Measurements from ENCODE around the gene NATD1.
A peak's percentile ranks its signal among the peaks of the same experiment; 100 is the strongest.

The NATD1 gene

GRCh38 chr17:21289902-21290571 is 36.8 kb upstream of the NATD1 start:
- FAIRE-seq (no peak), DNase-seq (ENCODE audit: low spot score) (no peak)

DNA sequence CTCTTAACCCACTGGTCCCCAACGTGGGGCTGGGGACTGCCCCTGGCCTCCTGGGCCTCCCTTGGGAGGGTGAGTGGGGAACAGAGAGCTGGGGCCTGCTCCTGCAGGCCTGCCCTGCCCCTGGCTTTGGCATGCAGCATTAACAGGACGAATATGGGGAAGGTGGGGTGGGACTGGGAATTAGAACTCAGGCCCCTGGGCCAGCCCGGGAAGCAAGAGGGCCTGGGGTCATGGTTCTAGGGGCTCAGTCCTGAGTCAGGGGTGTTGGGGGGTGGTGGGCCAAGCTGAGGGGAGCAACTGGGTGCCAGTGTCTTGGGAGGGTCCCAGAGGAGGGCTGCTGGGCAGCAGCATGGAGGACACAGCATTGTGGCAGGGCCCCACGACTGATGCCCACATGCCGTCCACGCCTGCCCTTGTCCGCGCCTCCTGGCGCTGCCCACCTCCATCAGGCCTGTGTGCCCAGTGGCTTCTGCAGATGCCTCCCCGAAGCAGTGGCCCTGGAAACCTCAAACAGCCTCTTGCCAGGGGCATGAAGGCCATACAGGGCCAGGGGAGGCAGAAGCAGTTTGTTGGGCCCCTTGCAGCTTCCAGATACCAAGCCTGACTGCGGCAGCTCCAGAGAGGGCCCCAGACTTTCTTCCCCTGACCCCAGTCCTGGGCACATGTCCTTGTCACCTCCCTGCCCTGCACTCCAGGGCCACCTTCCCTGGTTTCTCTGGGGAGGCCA is 36.1 kb upstream of the NATD1 start:
- FAIRE-seq (peak; percentile 20), DNase-seq (ENCODE audit: low spot score) (no peak)

- no peak for DNase-seq (ENCODE audit: low spot score)
- peak; percentile 17 for FAIRE-seq
Observed at GRCh38 chr17:21288571-21289017, 35.4 kb upstream of the NATD1 start.

DNA sequence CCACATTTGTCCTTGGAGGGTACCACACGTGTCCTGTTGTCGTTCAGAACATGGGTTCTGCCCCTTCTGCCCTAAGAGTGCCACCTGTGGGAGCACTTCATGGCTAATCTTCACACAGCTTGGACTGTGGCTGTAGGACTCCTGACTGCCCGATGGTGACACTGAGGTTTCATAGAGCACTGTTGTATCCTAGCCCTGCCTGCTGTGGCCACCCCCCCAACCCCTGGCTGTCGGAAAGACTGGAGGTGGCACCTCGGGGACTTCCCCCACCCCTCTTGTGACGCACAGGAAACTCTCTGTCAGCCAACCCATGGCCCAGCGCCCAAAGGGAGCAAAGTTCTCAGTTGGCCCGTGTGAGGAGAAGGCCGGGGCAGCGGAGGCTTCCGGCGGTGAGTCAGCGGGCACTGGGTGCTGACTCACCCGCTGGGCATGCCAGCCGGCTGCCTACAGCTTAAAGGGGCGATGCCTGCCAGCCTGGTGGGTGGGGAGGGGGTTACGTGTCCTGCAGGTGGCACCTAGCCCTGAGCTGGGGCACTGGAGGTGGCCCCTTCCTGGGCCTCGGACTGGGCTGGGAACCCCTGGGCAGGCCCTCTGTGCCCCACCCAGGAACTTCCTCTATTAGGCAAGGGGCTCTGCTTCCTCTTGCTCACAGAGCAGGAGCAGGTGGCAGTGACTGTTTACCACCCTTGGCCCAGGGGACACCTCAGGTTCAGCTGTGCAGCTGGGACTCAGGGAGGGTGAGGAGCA is 34.7 kb upstream of the NATD1 start:
- DNase-seq (ENCODE audit: low spot score), result peak; percentile 95
- peak; percentile 95 for FAIRE-seq

DNA sequence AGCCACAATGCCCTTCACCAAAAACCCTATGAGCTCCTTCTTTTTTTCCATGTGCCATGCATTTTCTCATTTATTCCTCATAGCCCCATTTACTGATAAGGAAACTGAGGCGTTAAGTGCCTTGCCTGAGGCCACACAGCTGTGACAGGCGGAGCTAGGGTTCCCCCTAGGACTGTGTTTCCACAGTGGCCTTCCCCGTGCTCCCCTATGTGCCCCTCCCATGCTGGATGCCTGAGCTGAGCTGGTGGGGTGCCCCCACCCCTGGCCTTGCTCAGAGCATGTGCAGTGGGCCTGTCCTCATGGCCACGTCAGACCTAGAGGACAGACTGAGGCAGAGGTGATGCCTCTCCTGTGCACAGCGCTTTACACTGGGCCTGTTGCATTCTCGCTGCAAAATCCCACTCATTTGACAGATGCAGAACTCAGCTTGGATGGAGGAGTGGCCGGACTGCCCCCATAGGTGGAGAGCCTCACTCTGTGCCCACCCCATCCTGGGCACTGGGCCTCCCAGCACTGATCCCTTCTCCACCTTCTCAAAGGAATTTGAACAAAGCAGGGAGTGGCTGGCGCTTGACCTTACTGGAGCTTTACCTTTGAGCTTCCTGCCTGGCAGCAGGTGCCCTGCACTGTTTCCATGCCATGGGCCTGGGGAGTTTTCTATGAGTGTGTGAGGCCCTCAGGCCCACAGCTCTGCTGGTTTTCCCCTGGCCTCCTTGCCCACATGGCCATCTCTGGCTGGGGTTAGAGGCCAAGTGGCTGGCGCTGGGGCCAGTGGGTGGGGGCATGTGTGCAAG is 33.9 kb upstream of the NATD1 start:
- FAIRE-seq, result no peak
- DNase-seq (ENCODE audit: low spot score), result no peak

- DNase-seq (ENCODE audit: low spot score) (peak; percentile 85), FAIRE-seq (peak; percentile 50)
Observed at GRCh38 chr17:21286066-21286770, 33.0 kb upstream of the NATD1 start.

DNA sequence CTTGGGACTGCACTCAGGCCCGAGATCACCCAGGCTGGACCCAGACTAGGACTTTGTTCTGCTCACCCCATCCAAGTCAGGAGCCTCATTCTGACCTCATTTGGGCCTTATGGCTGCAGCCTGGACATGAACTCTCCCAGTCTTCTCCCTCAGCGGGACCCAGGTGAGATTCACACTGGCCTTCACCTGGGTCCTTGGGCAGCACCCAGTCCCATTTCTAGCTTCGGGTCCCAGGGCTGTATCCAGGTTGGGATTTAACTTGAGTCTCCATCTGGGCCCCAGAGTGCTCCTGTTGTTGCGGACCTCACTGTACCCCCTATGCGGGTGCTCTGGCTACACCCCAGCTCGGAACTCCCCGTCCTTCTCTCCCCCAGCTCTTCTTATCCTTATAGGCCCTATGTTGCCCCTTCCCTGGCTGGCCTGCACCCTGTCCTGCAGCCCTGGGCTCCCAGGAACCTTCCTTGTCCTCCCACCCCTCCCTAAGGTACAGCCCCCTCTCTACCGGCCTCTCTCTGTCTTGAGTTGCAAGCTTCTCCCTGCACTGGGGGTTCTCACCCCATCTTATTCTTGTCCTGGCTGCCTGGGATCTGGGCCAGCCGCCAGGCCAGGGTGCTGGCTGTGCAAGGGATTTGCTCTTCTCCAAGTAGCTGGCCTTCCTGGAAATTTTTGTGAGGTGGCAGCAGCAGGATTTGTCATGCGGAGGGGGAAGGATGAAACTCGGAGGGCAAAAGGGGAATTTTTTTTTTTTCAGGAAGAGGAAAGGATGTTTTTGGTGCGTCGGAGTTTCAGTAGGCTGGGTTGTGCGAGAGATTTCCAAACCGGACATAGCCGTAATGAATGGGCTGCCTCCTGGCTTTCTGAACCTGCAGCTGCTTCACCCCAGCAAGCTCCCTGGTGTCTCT is 32.2 kb upstream of the NATD1 start:
- no peak for DNase-seq (ENCODE audit: low spot score)
- FAIRE-seq, result no peak

DNA sequence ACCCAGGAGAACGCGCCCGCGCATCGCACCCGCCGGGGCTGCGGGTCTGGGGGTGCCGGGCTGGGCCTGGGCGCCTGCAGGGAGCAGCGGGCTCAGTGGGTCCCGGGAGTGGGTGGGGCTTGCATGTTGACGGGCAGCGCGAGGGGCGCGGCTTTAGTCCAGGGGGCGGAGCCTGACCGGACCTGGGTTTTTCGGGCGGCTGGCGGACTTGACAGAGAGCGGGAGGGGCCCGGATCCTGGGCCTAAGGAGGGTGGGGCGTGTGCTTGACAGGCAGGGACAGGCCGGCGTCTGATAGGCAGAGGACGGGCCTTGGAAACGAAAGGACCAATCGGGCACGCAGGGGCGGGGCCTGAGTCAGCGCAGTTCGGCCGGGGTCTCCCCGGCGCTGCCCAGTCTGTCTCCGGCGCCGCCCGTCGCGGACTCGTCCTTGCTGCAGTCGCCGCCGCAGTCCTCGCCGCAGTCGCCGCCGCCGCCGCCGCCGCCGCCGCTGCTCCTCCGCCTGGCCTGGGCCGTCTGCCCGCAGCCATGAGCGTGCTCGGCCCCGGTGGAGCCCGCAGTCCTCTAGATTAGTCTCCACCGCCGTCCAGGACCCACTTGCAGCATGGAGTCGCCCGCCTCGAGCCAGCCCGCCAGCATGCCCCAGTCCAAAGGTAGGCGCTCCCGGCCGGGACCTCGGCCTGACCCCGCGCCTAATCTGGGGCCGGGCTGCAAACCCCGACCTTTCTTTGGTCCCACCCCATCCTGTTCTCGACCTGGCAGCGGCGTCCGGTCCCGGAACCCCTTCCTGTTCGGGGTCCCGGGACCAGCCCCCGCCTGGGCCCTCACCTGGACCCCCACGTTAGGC is 31.3 kb upstream of the NATD1 start, which contains the start of gene MAP2K3:
Gene MAP2K3, plus strand, starts transcription at position 393 of the 845 bp plus-strand sequence. Its CDS starts 210 bp downstream, at position 603.
- FAIRE-seq, result peak; percentile 89
- DNase-seq (ENCODE audit: low spot score), result peak; percentile 97

- no peak for FAIRE-seq
Observed at GRCh38 chr17:21283482-21284318, 30.5 kb upstream of the NATD1 start.

DNA sequence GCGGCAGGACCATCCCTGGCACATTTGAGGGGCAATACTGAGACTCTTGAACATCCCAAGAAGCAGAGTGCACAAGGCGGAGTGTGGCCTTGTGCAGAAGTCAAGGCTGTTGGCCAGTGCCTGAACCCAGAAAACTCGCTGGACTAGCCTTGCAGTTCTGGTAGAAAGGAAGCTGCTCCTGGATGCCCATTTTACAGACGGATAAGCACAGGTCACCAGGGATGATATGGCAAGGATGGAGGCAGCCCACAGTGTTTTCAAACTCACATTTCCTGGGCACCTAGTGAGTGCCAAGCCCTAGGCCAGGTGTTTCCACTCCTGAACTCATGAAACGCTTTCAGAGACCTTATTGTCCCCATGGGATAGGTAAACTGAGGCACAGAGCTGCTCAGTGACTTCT is 29.6 kb upstream of the NATD1 start:
- FAIRE-seq (no peak), DNase-seq (ENCODE audit: low spot score) (no peak)

More at GRCh38 chr17:21283482-21284318, 30.5 kb upstream of the NATD1 start:
- DNase-seq (ENCODE audit: low spot score), result no peak

- FAIRE-seq, result peak; percentile 69
- peak; percentile 86 for DNase-seq (ENCODE audit: low spot score)
Observed at GRCh38 chr17:21282231-21282630, 29.0 kb upstream of the NATD1 start.

DNA sequence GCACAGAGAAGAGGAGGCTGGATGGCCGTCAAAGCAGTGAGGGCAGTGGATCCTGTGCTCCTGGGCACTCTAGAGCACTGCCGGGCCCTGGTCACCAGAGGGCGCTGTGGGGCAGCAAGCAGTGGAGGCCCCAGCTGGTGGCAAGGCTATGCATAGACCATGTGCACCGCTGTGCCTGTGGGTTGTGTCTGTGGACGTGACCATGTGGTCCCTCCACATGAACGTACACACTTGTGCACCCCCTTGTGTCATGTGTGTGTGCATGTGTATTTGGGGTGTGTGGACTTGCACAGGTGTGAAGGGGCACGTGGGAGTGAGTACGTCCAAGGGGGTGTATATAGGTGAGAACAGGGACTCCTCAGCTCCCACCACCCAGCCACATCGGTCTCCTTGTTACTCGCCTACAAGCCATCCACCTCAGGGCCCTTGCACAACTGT is 26.9 kb upstream of the NATD1 start:
- DNase-seq (ENCODE audit: low spot score) (peak; percentile 87), FAIRE-seq (peak; percentile 91)

- DNase-seq (ENCODE audit: low spot score) (no peak), FAIRE-seq (no peak)
Observed at GRCh38 chr17:21279582-21279981, 26.4 kb upstream of the NATD1 start.

DNA sequence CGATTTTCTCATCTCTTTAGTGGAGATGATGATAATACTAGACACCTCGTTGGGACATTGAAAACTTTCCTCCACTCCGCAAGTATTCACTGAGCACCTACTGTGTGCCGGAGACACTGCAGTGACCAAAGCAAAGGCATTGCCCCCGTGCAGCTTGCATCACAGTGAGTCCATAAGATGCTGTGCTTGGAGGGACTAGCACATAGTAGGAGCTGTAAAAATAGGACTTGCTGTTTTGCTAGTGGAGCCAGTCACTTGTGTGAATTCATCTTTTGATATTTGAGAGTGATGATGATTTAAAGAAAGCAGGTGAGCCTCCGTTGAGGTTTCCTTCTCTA is 26.0 kb upstream of the NATD1 start:
- FAIRE-seq (no peak), DNase-seq (ENCODE audit: low spot score) (no peak)

GRCh38 chr17:21278450-21279197 is 25.4 kb upstream of the NATD1 start:
- DNase-seq (ENCODE audit: low spot score), result no peak

DNA sequence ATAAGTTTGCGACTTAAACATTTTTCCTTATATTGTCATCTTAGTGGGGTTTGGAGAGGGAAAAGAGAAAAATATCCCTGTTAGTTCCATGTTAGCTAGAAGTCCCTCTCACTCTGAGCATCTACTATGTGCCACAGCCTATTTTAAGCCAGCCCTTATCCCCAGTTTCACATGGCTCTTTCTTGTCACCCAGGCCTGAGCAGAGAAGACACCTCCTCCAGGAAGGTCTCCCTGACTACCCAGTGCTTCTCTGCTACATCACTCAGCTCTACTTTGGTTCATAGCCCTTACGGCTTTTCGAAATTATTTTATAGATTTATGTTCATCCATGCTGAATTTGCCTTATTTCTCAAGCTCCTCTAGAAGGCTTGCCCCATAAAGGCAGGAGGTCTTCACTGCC is 24.1 kb upstream of the NATD1 start:
- DNase-seq (ENCODE audit: low spot score) (no peak), FAIRE-seq (no peak)

More at GRCh38 chr17:21278450-21279197, 25.4 kb upstream of the NATD1 start:
- no peak for FAIRE-seq

- DNase-seq (ENCODE audit: low spot score) (no peak), FAIRE-seq (no peak)
Observed at GRCh38 chr17:21276264-21276588, 23.0 kb upstream of the NATD1 start.
